ENCODE data around the gene HYDIN. TPM values are rescaled to one million over a fixed set of nuclear protein-coding genes. Genes with fewer than 3 reads are reported as not detected.

HYDIN gene
- total and polyA plus RNA-seq, 2 experiments from 2014 or later: 3.1 to 7.7 TPM

DNA sequence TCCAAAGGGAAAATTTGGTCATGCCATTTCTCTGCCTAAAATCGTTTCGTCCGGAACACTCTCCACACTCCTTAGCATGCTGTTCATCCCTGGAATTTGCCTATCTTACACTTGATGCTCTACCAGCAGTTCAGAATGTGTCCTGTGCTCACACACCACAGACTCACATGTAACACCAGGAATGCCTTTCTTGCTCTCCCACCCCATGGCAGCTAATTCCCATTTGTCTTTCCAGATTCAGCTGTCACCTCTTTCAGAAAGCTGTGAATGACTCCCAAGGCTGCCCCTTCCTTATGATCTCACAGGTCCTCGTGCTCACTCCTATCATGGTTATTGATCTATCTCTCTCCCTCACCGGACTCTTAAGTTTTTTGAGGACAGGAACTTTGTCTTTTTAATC, 38.1 kb downstream of the HYDIN start (continued):
- no peak for TF ChIP-seq NANOG (IDR thresholded peaks at IDR 0.05; ENCODE audit: borderline replicate concordance)
- TF ChIP-seq, protein P1, sequence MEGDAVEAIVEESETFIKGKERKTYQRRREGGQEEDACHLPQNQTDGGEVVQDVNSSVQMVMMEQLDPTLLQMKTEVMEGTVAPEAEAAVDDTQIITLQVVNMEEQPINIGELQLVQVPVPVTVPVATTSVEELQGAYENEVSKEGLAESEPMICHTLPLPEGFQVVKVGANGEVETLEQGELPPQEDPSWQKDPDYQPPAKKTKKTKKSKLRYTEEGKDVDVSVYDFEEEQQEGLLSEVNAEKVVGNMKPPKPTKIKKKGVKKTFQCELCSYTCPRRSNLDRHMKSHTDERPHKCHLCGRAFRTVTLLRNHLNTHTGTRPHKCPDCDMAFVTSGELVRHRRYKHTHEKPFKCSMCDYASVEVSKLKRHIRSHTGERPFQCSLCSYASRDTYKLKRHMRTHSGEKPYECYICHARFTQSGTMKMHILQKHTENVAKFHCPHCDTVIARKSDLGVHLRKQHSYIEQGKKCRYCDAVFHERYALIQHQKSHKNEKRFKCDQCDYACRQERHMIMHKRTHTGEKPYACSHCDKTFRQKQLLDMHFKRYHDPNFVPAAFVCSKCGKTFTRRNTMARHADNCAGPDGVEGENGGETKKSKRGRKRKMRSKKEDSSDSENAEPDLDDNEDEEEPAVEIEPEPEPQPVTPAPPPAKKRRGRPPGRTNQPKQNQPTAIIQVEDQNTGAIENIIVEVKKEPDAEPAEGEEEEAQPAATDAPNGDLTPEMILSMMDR (conservative IDR thresholded peaks at IDR 0.05; ENCODE audit: low read depth in 2 of 2): no peak
- no peak for TF ChIP-seq CREB1 (CRISPR knock-in tag; IDR thresholded peaks at IDR 0.05; ENCODE audit: low read depth)
- no peak for TF ChIP-seq STAT1 (IDR thresholded peaks at IDR 0.05; ENCODE audit: unreplicated experiment)
- TF ChIP-seq, protein P2, sequence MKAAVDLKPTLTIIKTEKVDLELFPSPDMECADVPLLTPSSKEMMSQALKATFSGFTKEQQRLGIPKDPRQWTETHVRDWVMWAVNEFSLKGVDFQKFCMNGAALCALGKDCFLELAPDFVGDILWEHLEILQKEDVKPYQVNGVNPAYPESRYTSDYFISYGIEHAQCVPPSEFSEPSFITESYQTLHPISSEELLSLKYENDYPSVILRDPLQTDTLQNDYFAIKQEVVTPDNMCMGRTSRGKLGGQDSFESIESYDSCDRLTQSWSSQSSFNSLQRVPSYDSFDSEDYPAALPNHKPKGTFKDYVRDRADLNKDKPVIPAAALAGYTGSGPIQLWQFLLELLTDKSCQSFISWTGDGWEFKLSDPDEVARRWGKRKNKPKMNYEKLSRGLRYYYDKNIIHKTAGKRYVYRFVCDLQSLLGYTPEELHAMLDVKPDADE (IDR thresholded peaks at IDR 0.05): no peak
- no peak for TF ChIP-seq JUNB (IDR thresholded peaks at IDR 0.05; ENCODE audit: unreplicated experiment)
- TF ChIP-seq ZNF331 (CRISPR knock-in tag; IDR thresholded peaks at IDR 0.05; ENCODE audit: low read depth): no peak
- TF ChIP-seq EZH2 (IDR thresholded peaks at IDR 0.05; ENCODE audit: low read depth, unreplicated experiment): no peak
- no peak for TF ChIP-seq ZNF114 (CRISPR knock-in tag; IDR thresholded peaks at IDR 0.05)
- TF ChIP-seq EZH2phosphoT487 (IDR thresholded peaks at IDR 0.05; ENCODE audit: unreplicated experiment): no peak

DNA sequence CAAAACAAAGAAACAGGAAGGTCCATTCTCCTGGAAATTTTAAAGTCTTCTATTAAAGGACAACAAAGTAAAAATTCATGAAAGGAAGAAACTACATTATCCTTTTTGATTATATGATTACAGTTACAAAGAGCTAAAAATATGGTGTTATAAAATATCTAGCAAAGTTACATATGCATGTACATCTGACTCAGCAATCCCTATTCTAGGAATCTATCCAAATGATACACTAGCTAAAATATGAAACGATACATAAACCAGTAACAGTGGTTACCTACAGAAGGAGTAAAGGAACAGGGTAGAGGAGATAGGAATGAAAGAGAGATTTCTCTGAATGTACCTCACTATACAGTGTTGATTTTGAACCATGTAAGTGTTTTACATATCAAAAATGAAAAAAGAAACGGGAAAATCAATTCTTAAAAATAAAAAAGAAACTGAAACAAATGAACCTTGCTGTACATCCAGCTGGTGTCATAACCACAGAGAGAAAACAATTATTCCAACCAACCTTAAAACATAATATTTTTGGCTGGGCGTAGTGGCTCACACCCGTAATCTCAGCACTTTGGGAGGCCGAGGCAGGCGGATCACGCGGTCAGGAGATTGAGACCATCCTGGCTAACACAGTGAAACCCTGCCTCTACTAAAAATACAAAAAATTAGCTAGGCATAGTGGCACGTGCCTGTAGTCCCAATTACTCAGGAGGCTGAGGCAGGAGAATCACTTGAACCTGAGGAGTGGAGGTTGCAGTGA, 41.4 kb downstream of the HYDIN start:
- no peaks in the 10 kb centered on the region for H3K9me2 ChIP-seq (ENCODE audit: insufficient read depth)
- H3K4me1 ChIP-seq (ENCODE audit: insufficient read depth): no peaks in the 10 kb centered on the region
- DNase-seq (ENCODE audit: low spot score): no peak
- no peaks in the 10 kb centered on the region for H3K36me3 Mint-ChIP-seq (ENCODE audit: low read depth)
- H3K27me3 Mint-ChIP-seq (ENCODE audit: insufficient read depth, low read depth, poor library complexity): no peaks in the 10 kb centered on the region
- no peak overlapping the region for H3K27ac Mint-ChIP-seq
- H3K27me3 ChIP-seq (ENCODE audit: insufficient read depth): no peaks in the 10 kb centered on the region
- no peaks in the 10 kb centered on the region for H3K36me3 ChIP-seq (ENCODE audit: insufficient read depth)
- no peaks in the 10 kb centered on the region for H3K9me3 Mint-ChIP-seq
- no peak overlapping the region for H3K4me3 Mint-ChIP-seq
- no peak overlapping the region for H2AFZ ChIP-seq
- H3K4me2 ChIP-seq: no peak overlapping the region
- no peak overlapping the region for H3K27ac ChIP-seq (ENCODE audit: low read depth)
- no peak overlapping the region for H3K4me3 ChIP-seq
- H3K4me1 Mint-ChIP-seq: peaks cover 2% of the 10 kb centered on the region; the same call in 1 of the 3 replicates
- H4K20me1 ChIP-seq (replicated peaks; ENCODE audit: insufficient read depth): no peaks in the 10 kb centered on the region
- no peak for ATAC-seq
- H3K79me2 ChIP-seq (replicated peaks; ENCODE audit: insufficient read depth): no peaks in the 10 kb centered on the region
- no peaks in the 10 kb centered on the region for H3F3A ChIP-seq (replicated peaks; ENCODE audit: low read depth)
- TF ChIP-seq, protein P3, sequence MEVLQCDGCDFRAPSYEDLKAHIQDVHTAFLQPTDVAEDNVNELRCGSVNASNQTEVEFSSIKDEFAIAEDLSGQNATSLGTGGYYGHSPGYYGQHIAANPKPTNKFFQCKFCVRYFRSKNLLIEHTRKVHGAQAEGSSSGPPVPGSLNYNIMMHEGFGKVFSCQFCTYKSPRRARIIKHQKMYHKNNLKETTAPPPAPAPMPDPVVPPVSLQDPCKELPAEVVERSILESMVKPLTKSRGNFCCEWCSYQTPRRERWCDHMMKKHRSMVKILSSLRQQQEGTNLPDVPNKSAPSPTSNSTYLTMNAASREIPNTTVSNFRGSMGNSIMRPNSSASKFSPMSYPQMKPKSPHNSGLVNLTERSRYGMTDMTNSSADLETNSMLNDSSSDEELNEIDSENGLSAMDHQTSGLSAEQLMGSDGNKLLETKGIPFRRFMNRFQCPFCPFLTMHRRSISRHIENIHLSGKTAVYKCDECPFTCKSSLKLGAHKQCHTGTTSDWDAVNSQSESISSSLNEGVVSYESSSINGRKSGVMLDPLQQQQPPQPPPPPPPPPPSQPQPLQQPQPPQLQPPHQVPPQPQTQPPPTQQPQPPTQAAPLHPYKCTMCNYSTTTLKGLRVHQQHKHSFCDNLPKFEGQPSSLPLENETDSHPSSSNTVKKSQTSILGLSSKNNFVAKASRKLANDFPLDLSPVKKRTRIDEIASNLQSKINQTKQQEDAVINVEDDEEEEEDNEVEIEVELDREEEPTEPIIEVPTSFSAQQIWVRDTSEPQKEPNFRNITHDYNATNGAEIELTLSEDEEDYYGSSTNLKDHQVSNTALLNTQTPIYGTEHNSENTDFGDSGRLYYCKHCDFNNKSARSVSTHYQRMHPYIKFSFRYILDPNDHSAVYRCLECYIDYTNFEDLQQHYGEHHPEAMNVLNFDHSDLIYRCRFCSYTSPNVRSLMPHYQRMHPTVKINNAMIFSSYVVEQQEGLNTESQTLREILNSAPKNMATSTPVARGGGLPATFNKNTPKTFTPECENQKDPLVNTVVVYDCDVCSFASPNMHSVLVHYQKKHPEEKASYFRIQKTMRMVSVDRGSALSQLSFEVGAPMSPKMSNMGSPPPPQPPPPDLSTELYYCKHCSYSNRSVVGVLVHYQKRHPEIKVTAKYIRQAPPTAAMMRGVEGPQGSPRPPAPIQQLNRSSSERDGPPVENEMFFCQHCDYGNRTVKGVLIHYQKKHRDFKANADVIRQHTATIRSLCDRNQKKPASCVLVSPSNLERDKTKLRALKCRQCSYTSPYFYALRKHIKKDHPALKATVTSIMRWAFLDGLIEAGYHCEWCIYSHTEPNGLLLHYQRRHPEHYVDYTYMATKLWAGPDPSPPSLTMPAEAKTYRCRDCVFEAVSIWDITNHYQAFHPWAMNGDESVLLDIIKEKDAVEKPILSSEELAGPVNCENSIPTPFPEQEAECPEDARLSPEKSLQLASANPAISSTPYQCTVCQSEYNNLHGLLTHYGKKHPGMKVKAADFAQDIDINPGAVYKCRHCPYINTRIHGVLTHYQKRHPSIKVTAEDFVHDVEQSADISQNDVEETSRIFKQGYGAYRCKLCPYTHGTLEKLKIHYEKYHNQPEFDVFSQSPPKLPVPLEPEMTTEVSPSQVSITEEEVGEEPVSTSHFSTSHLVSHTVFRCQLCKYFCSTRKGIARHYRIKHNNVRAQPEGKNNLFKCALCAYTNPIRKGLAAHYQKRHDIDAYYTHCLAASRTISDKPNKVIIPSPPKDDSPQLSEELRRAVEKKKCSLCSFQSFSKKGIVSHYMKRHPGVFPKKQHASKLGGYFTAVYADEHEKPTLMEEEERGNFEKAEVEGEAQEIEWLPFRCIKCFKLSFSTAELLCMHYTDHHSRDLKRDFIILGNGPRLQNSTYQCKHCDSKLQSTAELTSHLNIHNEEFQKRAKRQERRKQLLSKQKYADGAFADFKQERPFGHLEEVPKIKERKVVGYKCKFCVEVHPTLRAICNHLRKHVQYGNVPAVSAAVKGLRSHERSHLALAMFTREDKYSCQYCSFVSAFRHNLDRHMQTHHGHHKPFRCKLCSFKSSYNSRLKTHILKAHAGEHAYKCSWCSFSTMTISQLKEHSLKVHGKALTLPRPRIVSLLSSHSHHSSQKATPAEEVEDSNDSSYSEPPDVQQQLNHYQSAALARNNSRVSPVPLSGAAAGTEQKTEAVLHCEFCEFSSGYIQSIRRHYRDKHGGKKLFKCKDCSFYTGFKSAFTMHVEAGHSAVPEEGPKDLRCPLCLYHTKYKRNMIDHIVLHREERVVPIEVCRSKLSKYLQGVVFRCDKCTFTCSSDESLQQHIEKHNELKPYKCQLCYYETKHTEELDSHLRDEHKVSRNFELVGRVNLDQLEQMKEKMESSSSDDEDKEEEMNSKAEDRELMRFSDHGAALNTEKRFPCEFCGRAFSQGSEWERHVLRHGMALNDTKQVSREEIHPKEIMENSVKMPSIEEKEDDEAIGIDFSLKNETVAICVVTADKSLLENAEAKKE (CRISPR knock-in tag; IDR thresholded peaks at IDR 0.05): no peak
- TF ChIP-seq STAT1 (IDR thresholded peaks at IDR 0.05; ENCODE audit: unreplicated experiment) (no peak), ZNF114 (CRISPR knock-in tag; IDR thresholded peaks at IDR 0.05) (no peak), JUNB (IDR thresholded peaks at IDR 0.05; ENCODE audit: unreplicated experiment) (no peak), POLR2AphosphoS5 (IDR thresholded peaks at IDR 0.05; ENCODE audit: low read depth) (no peak), EZH2 (IDR thresholded peaks at IDR 0.05; ENCODE audit: low read depth, unreplicated experiment) (no peak), EZH2phosphoT487 (IDR thresholded peaks at IDR 0.05; ENCODE audit: unreplicated experiment) (no peak), ZNF331 (CRISPR knock-in tag; IDR thresholded peaks at IDR 0.05; ENCODE audit: low read depth) (no peak), NANOG (IDR thresholded peaks at IDR 0.05; ENCODE audit: borderline replicate concordance) (no peak)
- TF ChIP-seq, protein P2 (IDR thresholded peaks at IDR 0.05): no peak

Measured in GM23338 (cell line).